HG02588 (cell line): ENCODE measurements around the gene CCDC134.
A peak's percentile ranks its signal among the peaks of the same experiment; 100 is the strongest.
"Not testable (repeated sequence)": the region's sequence is repeated elsewhere in the genome, so short reads cannot be mapped to it uniquely, and the experiment has no call there.

ENCODE experiments used
- ATAC-seq: cut with Tn5 transposase; IDR thresholded peaks from one replicate; pipeline ENCODE4 v1.9.1; 2021; ENCODE audit warnings: mild to moderate bottlenecking, moderate library complexity; ENCODE audit not compliant: unreplicated experiment

The CCDC134 gene

GRCh38 chr22:41841085-41841712 is 40.7 kb downstream of the CCDC134 start:
- ATAC-seq, result no peak

- ATAC-seq, result no peak
These were observed 42.8 kb downstream of the CCDC134 start for GRCh38 chr22:41842996-41843970.

DNA sequence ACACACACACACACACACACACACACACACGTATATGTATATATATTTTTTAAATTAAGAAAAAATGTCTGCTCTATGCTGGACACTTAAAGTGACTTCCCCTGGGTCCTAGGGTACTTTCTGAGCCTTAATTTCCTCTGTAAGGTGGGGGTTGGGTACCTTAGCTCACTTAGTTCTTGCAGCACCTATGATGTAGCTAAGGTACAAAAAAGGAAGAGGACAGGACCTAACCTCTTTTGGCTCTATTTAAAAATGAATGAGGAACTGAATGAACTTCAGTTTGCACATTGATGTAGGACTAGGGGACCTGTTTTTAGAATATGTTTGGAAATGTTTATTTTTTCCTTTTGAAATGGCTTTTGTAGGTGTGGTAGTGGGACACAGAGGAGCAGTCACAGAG is 43.6 kb downstream of the CCDC134 start:
- ATAC-seq, result no peak

DNA sequence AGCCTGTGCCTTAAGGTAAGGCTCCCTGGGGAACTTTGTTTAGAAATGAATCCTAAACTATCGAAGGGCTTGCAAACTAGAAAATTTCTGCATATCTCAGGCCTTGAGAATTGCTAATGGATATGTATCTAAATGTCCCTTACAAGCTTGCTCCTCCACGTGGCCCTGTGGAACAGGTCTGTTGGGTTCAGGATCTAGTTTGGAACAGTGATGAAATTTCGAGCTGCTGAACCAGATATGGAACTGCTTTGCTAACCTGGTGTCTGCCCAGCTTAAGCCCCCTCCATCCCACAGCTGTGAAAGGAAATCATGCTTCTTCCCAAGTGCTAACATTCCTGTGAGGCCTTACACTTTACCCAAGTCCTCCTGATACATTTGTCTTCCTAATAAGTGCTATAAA is 44.0 kb downstream of the CCDC134 start:
- no peak for ATAC-seq

DNA sequence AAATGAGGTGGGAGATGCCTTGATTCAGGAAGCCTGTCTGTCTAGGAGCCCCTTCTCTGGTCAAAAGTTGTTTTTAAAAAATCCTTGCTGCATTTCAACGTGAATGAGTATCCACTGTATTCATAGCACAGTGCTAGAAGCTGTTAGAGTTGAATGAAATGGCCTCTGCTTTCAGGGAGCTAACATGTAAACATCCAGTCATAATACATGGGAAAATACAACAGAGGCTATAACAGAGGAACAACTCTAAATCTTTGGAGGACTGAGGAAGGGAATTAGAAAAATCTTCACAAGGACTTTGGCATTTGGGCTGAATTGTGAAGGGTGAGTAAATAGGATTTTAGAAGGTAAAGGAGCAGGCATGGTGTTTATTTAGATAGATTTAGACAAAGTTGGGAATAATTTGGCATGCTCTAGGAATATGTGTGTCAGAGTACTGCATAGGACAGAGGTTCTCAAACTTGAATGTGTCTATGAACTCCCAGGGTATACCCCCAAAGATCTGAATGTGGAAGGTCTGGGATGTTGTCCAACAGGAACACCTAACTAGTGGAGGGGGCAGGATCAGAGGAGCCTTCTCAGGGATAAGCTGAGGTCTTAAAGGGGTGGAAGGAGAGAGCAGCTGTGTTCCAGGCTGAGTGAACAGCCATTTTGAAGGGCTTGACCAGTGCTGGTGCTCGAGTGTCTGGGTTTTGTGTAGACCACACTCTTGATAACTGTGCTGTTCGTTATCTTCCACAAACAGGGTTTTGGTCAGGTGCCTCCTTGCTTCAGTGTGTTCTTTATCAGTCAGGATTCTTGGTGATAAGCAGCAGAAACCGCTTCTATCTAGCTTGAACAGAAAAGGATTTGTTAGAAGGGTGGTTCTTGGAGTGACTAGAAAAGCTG is 45.1 kb downstream of the CCDC134 start:
- ATAC-seq, result no peak

- no peak for ATAC-seq
These were observed 45.9 kb downstream of the CCDC134 start for GRCh38 chr22:41846268-41846987.

DNA sequence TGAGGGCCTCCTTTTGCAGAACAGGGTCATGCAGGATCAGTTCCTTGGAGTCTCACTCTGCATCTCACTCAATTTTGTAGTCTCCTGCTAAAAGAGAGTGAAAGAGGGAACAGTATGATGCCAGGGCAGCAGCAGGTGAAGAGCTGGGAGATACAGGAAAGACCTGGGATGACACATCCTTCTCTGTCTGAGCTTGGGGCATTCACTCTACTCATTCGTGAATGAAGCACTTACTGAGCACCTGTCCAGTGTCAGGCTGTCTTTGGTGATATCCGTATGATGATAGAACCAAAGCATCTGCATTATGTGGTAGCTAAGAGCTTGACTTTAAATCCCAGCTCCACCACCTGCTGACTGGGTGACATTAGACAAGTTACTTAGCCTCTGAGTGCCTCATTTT is 46.8 kb downstream of the CCDC134 start:
- ATAC-seq, result no peak

GRCh38 chr22:41848468-41848867 is 48.0 kb downstream of the CCDC134 start:
- no peak for ATAC-seq

- no peak for ATAC-seq
These were observed 56.0 kb downstream of the CCDC134 start for GRCh38 chr22:41856469-41856868.

DNA sequence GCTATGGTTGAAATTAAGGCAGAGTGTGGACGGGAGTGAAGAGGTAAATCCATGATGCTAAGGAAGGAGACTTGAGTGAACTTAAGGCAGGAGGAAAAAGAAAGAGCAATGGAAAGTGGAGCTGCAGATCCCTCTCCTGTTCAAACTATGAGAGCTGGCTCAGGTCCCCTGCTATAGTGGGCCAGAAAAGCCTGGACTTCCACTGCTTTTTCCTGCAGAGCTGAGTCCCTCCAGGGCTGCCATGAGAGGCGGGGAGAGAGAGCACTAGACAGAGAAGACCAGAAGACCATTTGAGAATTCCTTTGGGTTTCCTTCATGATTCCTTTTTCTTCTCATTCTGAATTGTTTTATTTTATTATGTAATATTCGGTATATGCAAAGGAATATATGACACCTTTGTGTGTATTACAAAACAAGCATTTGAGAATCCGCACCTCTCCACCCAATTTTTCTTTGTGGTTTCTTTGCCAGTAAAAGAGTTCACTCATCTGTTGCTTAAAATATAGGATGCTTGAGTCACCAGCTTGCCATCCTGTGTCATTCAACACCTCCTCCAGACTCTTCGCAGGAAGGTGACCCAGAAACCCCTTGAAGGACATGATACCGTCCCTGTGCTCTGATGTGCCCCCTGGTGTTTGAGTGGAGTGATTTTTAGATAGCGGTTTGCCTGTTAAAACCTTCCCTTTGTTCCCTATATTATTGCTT is 56.8 kb downstream of the CCDC134 start:
- ATAC-seq, result no peak

DNA sequence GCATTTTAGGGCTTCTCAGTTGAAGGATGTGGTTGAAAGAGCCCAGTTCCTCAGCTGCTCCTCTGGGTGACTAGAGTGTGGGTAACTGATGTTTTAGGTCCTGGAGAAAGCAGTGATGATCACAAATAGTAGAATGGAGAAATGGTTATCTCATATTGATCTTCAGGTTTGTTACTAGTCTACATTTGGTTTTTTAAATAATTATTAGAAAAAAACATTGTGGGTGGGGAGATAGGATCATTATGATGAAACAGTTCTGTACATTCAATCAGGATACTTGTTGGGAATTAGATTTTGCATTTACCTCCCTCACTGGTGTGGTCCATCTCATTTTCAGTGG is 57.4 kb downstream of the CCDC134 start:
- no peak for ATAC-seq

DNA sequence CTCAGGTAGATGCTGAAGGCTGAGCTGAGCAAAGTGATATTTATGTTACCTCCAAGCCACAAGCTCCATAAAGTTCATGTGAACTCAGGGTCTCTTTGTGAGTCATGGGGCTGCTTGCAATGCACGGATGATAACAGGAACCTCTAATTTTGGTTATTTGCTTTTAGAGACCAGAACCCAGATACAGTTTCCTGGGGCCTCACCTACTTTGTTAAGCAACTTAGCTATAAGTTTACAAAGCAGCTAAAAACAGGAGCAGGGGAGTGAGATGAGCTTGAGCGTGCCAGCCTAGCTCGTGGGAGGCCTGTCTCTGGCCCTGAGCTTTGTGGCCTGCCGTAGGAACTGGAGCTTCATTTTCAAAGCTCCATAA is 61.7 kb downstream of the CCDC134 start:
- ATAC-seq, result peak; percentile 52

DNA sequence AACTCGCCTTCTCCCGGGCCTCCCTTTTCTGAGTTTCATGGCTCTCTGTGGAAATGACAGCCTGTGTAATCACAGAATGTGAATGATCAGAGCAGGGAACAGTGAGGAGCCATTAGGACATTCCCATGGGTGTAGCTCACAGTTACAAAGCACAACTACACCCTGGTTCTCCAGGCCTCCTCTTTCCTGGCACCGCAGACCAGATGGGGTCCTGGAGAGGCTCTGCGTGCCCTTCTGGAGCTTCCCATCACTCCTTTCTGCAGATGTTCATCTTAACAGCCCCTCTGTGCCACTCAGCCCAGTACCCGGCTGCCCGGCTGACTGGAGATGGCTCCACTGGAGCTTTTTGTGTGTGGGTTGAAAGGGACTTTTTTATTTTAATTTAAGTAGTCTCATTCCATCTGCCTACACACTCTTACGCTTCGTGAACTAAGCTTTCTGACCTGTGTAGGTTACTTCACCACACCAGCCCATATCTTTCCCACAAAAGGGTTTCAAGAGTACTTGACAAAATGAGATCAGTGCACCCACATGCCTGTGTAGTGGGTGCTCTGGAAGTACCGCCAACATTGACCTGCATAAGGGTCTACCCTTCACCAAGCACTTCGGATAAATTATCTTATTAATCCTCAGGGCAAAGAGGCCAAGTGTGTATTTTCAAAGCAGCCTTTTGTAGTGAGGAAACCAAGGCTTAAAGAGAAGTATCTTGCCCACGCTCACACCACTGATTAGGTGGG is 62.2 kb downstream of the CCDC134 start:
- peak; percentile 57 for ATAC-seq

DNA sequence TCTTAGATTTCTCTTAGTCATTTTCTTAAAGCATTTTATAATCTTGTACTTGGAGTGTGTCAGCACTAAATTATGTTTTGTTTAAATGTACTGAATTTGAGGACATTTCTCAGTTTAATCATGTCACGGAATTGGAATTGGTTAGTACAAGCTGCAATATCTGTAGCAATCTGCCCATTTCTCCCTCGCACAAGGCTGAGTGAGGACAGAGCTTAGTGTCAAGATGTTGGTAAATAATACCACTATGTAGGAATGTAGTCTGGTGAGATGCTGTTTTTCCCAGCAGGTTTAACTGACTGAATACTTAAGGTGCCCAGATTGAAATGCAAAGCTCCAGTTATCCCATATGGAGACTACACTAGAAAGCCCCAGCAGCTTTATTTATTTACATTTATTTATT is 63.0 kb downstream of the CCDC134 start:
- ATAC-seq, result no peak

GRCh38 chr22:41868556-41868955 is 68.1 kb downstream of the CCDC134 start:
- no peak for ATAC-seq

DNA sequence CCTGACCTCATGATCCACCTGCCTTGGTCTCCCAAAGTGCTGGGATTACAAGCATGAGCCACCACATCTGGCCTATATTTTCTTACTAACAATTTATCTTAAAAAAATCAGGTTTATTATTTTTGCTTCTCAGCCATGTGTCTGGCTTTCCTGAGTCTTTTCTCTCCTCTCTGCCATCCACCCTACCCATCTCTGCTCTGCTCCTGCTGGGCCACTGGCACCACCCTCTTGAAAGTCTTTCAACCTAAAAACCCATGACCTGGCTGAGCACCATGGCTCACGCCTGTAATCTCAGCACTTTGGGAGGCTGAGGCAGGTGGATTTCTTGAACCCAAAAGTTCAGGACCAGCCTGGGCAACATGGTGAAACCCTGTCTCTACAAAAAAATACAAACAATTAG is 69.6 kb downstream of the CCDC134 start:
- not testable (repeated sequence) for ATAC-seq

GRCh38 chr22:41870786-41871185 is 70.3 kb downstream of the CCDC134 start:
- ATAC-seq, result no peak

DNA sequence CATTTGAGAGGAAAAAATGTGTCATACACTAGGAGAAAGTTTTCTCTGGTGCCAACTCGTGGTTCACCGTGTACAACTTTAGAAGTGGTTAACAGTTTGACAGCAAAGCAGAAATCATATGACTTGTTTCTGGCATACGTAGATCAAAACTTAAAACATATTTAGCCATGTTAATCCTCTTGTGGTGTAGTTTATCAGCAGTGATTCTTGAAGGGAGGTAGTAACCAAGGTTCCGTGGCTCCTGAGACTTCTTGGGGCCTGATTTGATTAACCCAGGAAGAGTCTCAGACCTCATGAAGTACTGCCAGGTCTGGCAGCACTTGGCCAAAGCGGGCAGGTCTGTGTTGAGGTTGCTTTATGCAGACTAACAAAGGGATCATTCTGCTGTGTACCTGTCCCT is 72.9 kb downstream of the CCDC134 start:
- no peak for ATAC-seq

GRCh38 chr22:41874090-41874489 is 73.6 kb downstream of the CCDC134 start:
- ATAC-seq, result no peak
